ENCODE data around the gene TMEM74B.

DNA sequence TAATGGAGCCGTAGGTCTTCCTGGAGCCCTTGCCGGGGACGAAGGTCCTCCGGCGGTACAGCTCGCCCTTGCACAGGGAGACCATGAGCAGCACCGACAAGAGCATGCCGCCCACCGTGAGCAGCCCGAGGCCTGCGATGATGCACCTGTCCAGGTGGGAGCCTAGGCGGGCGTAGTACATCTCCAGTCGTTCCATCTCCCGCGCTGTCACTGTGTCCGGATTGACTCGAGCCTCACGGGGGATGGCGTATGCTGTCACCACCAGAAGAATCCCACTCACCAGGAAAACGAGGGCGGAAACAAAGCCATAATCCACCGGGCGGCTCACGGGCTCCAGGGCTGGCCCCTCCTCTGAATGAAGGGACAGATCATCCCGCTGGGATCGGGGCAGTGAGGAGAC lies 3.8 kb downstream of the TMEM74B start:
- no peak for TF ChIP-seq ELF4 (IDR thresholded peaks at IDR 0.05)
- no peak for TF ChIP-seq ZNF384 (IDR thresholded peaks at IDR 0.05)
- TF ChIP-seq SUZ12 (IDR thresholded peaks at IDR 0.05), result no peak
- TF ChIP-seq LEF1 (IDR thresholded peaks at IDR 0.05; ENCODE audit: borderline replicate concordance), result no peak
- TF ChIP-seq HDGF (IDR thresholded peaks at IDR 0.05; ENCODE audit: borderline replicate concordance), result no peak
